ENCODE measurements around the gene KRT79. TPM values are rescaled to one million over a fixed set of nuclear protein-coding genes. Genes with fewer than 3 reads are reported as not detected.

The KRT79 gene
- polyA plus RNA-seq, 4 donors: 0.31 TPM; not detected in 3

- no peaks in the 10 kb centered on the region for H3K4me1 ChIP-seq (ENCODE audit: control insufficient read depth in 3 of 3, insufficient read depth in 2 of 3, low read depth in 1 of 3, low read length in 2 of 3)
- no peaks in the 10 kb centered on the region for H3K36me3 ChIP-seq (ENCODE audit: control insufficient read depth in 3 of 3, insufficient read depth in 2 of 3, low read depth in 1 of 3, low read length in 3 of 3)
- FAIRE-seq (no peak), DNase-seq (no peak)
- H3K27ac ChIP-seq (ENCODE audit: low read depth in 1 of 3, low read length in 2 of 3): no peak overlapping the region
- peaks cover 0 to 8% (median 0%) of the 10 kb centered on the region in 3 donors for H3K27me3 ChIP-seq (ENCODE audit: control insufficient read depth in 3 of 3, insufficient read depth in 3 of 3, low read length in 3 of 3)
- WGBS, 3 donors: 74 to 84% (median 79%) methylated on average over 5 of the region's 5 CpGs
- H3K4me3 ChIP-seq (ENCODE audit: low read depth in 1 of 3, low read length in 3 of 3): no peak overlapping the region
- no peaks in the 10 kb centered on the region for H3K9me3 ChIP-seq (ENCODE audit: control insufficient read depth in 2 of 2, insufficient read depth in 1 of 2, low read depth in 1 of 2, low read length in 1 of 2)
These were observed 16.6 kb upstream of the KRT79 start for GRCh38 chr12:52850681-52851080.

GRCh38 chr12:52849511-52849910 is 15.4 kb upstream of the KRT79 start:
- no peak for FAIRE-seq
- no peaks in the 10 kb centered on the region for H3K36me3 ChIP-seq (ENCODE audit: control insufficient read depth in 3 of 3, insufficient read depth in 2 of 3, low read depth in 1 of 3, low read length in 3 of 3)
- no peaks in the 10 kb centered on the region for H3K9me3 ChIP-seq (ENCODE audit: control insufficient read depth in 2 of 2, insufficient read depth in 1 of 2, low read depth in 1 of 2, low read length in 1 of 2)
- 78 to 88% (median 85%) methylated on average over 6 of the region's 6 CpGs for WGBS, 3 donors
- H3K4me1 ChIP-seq (ENCODE audit: control insufficient read depth in 3 of 3, insufficient read depth in 2 of 3, low read depth in 1 of 3, low read length in 2 of 3): no peaks in the 10 kb centered on the region
- DNase-seq: no peak
- H3K4me3 ChIP-seq (ENCODE audit: low read depth in 1 of 3, low read length in 3 of 3): no peak overlapping the region
- H3K27ac ChIP-seq (ENCODE audit: low read depth in 1 of 3, low read length in 2 of 3): no peak overlapping the region
- H3K27me3 ChIP-seq (ENCODE audit: control insufficient read depth in 3 of 3, insufficient read depth in 3 of 3, low read length in 3 of 3): peaks cover 0 to 8% (median 0%) of the 10 kb centered on the region in 3 donors

GRCh38 chr12:52848661-52849255 is 14.6 kb upstream of the KRT79 start, which contains the start of gene KRT78:
KRT78 (minus strand) TSS chr12:52848994; CDS start chr12:52848930, 64 bp downstream.
- no peaks in the 10 kb centered on the region for H3K36me3 ChIP-seq (ENCODE audit: control insufficient read depth in 3 of 3, insufficient read depth in 2 of 3, low read depth in 1 of 3, low read length in 3 of 3)
- H3K27me3 ChIP-seq (ENCODE audit: control insufficient read depth in 3 of 3, insufficient read depth in 3 of 3, low read length in 3 of 3): peaks cover 0 to 7% (median 0%) of the 10 kb centered on the region in 3 donors
- WGBS, 3 donors: 80 to 85% (median 84%) methylated on average over 16 of the region's 16 CpGs
- H3K4me3 ChIP-seq (ENCODE audit: low read depth in 1 of 3, low read length in 3 of 3): no peak within 1 kb of the TSS
- no peak for FAIRE-seq
- no peaks in the 10 kb centered on the region for H3K9me3 ChIP-seq (ENCODE audit: control insufficient read depth in 2 of 2, insufficient read depth in 1 of 2, low read depth in 1 of 2, low read length in 1 of 2)
- H3K27ac ChIP-seq (ENCODE audit: low read depth in 1 of 3, low read length in 2 of 3): no peak within 1 kb of the TSS
- no peaks in the 10 kb centered on the region for H3K4me1 ChIP-seq (ENCODE audit: control insufficient read depth in 3 of 3, insufficient read depth in 2 of 3, low read depth in 1 of 3, low read length in 2 of 3)
- DNase-seq: no peak

GRCh38 chr12:52847335-52848102 is 13.4 kb upstream of the KRT79 start:
- Histone ChIP-seq H3K4me1 (ENCODE audit: control insufficient read depth in 3 of 3, insufficient read depth in 2 of 3, low read depth in 1 of 3, low read length in 2 of 3) (no peaks in the 10 kb centered on the region), H3K4me3 (ENCODE audit: low read depth in 1 of 3, low read length in 3 of 3) (no peak overlapping the region), H3K36me3 (ENCODE audit: control insufficient read depth in 3 of 3, insufficient read depth in 2 of 3, low read depth in 1 of 3, low read length in 3 of 3) (no peaks in the 10 kb centered on the region), H3K27ac (ENCODE audit: low read depth in 1 of 3, low read length in 2 of 3) (no peak overlapping the region), H3K27me3 (ENCODE audit: control insufficient read depth in 3 of 3, insufficient read depth in 3 of 3, low read length in 3 of 3) (peaks cover 0 to 8% (median 0%) of the 10 kb centered on the region in 3 donors), H3K9me3 (ENCODE audit: control insufficient read depth in 2 of 2, insufficient read depth in 1 of 2, low read depth in 1 of 2, low read length in 1 of 2) (no peaks in the 10 kb centered on the region)
- FAIRE-seq (no peak), DNase-seq (no peak)
- WGBS, 3 donors: 75 to 84% (median 80%) methylated on average over 12 of the region's 12 CpGs

GRCh38 chr12:52846356-52846970 is 12.4 kb upstream of the KRT79 start:
- H3K4me3 ChIP-seq (ENCODE audit: low read depth in 1 of 3, low read length in 3 of 3): no peak overlapping the region
- DNase-seq: no peak
- no peak overlapping the region for H3K27ac ChIP-seq (ENCODE audit: low read depth in 1 of 3, low read length in 2 of 3)
- peaks cover 0 to 8% (median 0%) of the 10 kb centered on the region in 3 donors for H3K27me3 ChIP-seq (ENCODE audit: control insufficient read depth in 3 of 3, insufficient read depth in 3 of 3, low read length in 3 of 3)
- no peaks in the 10 kb centered on the region for H3K36me3 ChIP-seq (ENCODE audit: control insufficient read depth in 3 of 3, insufficient read depth in 2 of 3, low read depth in 1 of 3, low read length in 3 of 3)
- no peaks in the 10 kb centered on the region for H3K4me1 ChIP-seq (ENCODE audit: control insufficient read depth in 3 of 3, insufficient read depth in 2 of 3, low read depth in 1 of 3, low read length in 2 of 3)
- 76 to 78% (median 78%) methylated on average over 8 of the region's 8 CpGs for WGBS, 3 donors
- no peaks in the 10 kb centered on the region for H3K9me3 ChIP-seq (ENCODE audit: control insufficient read depth in 2 of 2, insufficient read depth in 1 of 2, low read depth in 1 of 2, low read length in 1 of 2)
- no peak for FAIRE-seq

GRCh38 chr12:52845946-52846345 is 11.8 kb upstream of the KRT79 start:
- FAIRE-seq: no peak
- Histone ChIP-seq H3K4me3 (ENCODE audit: low read depth in 1 of 3, low read length in 3 of 3) (no peak overlapping the region), H3K4me1 (ENCODE audit: control insufficient read depth in 3 of 3, insufficient read depth in 2 of 3, low read depth in 1 of 3, low read length in 2 of 3) (no peaks in the 10 kb centered on the region), H3K27me3 (ENCODE audit: control insufficient read depth in 3 of 3, insufficient read depth in 3 of 3, low read length in 3 of 3) (peaks cover 0 to 8% (median 0%) of the 10 kb centered on the region in 3 donors), H3K9me3 (ENCODE audit: control insufficient read depth in 2 of 2, insufficient read depth in 1 of 2, low read depth in 1 of 2, low read length in 1 of 2) (no peaks in the 10 kb centered on the region), H3K27ac (ENCODE audit: low read depth in 1 of 3, low read length in 2 of 3) (no peak overlapping the region), H3K36me3 (ENCODE audit: control insufficient read depth in 3 of 3, insufficient read depth in 2 of 3, low read depth in 1 of 3, low read length in 3 of 3) (no peaks in the 10 kb centered on the region)
- no peak for DNase-seq
- 73 to 79% (median 77%) methylated on average over 1 of the region's 1 CpG for WGBS, 3 donors

- Histone ChIP-seq H3K4me3 (ENCODE audit: low read depth in 1 of 3, low read length in 3 of 3) (no peak overlapping the region), H3K9me3 (ENCODE audit: control insufficient read depth in 2 of 2, insufficient read depth in 1 of 2, low read depth in 1 of 2, low read length in 1 of 2) (no peaks in the 10 kb centered on the region), H3K27me3 (ENCODE audit: control insufficient read depth in 3 of 3, insufficient read depth in 3 of 3, low read length in 3 of 3) (peaks cover 0 to 7% (median 0%) of the 10 kb centered on the region in 3 donors), H3K27ac (ENCODE audit: low read depth in 1 of 3, low read length in 2 of 3) (no peak overlapping the region), H3K4me1 (ENCODE audit: control insufficient read depth in 3 of 3, insufficient read depth in 2 of 3, low read depth in 1 of 3, low read length in 2 of 3) (no peaks in the 10 kb centered on the region), H3K36me3 (ENCODE audit: control insufficient read depth in 3 of 3, insufficient read depth in 2 of 3, low read depth in 1 of 3, low read length in 3 of 3) (no peaks in the 10 kb centered on the region)
- 92 to 95% (median 94%) methylated on average over 11 of the region's 11 CpGs for WGBS, 3 donors
- FAIRE-seq (no peak), DNase-seq (no peak)
These were observed 10.3 kb upstream of the KRT79 start for GRCh38 chr12:52844386-52844785.

- WGBS, 3 donors: 76 to 79% (median 77%) methylated on average over 18 of the region's 18 CpGs
- DNase-seq (no peak), FAIRE-seq (no peak)
- Histone ChIP-seq H3K4me3 (ENCODE audit: low read depth in 1 of 3, low read length in 3 of 3) (no peak overlapping the region), H3K36me3 (ENCODE audit: control insufficient read depth in 3 of 3, insufficient read depth in 2 of 3, low read depth in 1 of 3, low read length in 3 of 3) (no peaks in the 10 kb centered on the region), H3K27ac (ENCODE audit: low read depth in 1 of 3, low read length in 2 of 3) (no peak overlapping the region), H3K4me1 (ENCODE audit: control insufficient read depth in 3 of 3, insufficient read depth in 2 of 3, low read depth in 1 of 3, low read length in 2 of 3) (no peaks in the 10 kb centered on the region), H3K27me3 (ENCODE audit: control insufficient read depth in 3 of 3, insufficient read depth in 3 of 3, low read length in 3 of 3) (peaks cover 0 to 8% (median 2%) of the 10 kb centered on the region in 3 donors), H3K9me3 (ENCODE audit: control insufficient read depth in 2 of 2, insufficient read depth in 1 of 2, low read depth in 1 of 2, low read length in 1 of 2) (no peaks in the 10 kb centered on the region)
These were observed 5.5 kb upstream of the KRT79 start for GRCh38 chr12:52839436-52840105.
